Measurements from ENCODE around the gene TIMM23. TPM values are rescaled to one million over a fixed set of nuclear protein-coding genes. Genes with fewer than 3 reads are reported as not detected.
A peak's percentile ranks its signal among the peaks of the same experiment; 100 is the strongest.

Gene TIMM23
- total and polyA plus RNA-seq, 2 donors (not counting 3 experiments of a cell fraction or from before 2014, with no cell fraction given) = 78.1 to 94.6 TPM

- intact Hi-C loops (cut with micrococcal nuclease) (no loop called here), dilution Hi-C loops (cut with MboI; ENCODE audit: extremely low pct_ligation_motif_present, low sequenced_read_pairs) (no loop called here)
- Histone ChIP-seq H4K20me1 (replicated peaks; ENCODE audit: control insufficient read depth, extremely low read depth, insufficient read depth, low read length) (no peaks in the 10 kb centered on the region), H3K27me3 (ENCODE audit: control insufficient read depth in 2 of 2, insufficient read depth in 2 of 2, low read length in 2 of 2) (no peaks in the 10 kb centered on the region), H3K4me1 (ENCODE audit: control insufficient read depth, extremely low read depth, insufficient read depth, low read length) (peaks cover 52% of the 10 kb centered on the region), H3K27ac (ENCODE audit: insufficient read depth, low read depth, low read length) (peak overlapping the region; percentile 81), H3K9ac (replicated peaks; ENCODE audit: extremely low read depth, insufficient read depth, low read length) (peak overlapping the region; percentile 57), H3K4me2 (ENCODE audit: insufficient read depth, low read length) (peak overlapping the region; percentile 81), H3K9me3 (replicated peaks; ENCODE audit: control insufficient read depth, insufficient read depth, low read length) (no peaks in the 10 kb centered on the region), H3K79me2 (ENCODE audit: control insufficient read depth, insufficient read depth, low read length) (peaks cover 88% of the 10 kb centered on the region), H3K4me3 (replicated peaks in 1 of 3; ENCODE audit: insufficient read depth in 1 of 3, low read depth in 1 of 3, low read length in 3 of 3) (peak overlapping the region in 1 of 3 experiments; percentile 25), H3K36me3 (ENCODE audit: control insufficient read depth in 2 of 2, extremely low read depth in 1 of 2, insufficient read depth in 2 of 2, low read length in 2 of 2) (peaks cover 6 to 9% of the 10 kb centered on the region in 2 experiments), H2AFZ (ENCODE audit: low read depth, low read length) (no peak overlapping the region), H3K9me1 (replicated peaks; ENCODE audit: control insufficient read depth, extremely low read depth, insufficient read depth, low read length) (no peaks in the 10 kb centered on the region)
- CTCF ChIA-PET = interaction anchor here (1.7 to 3.9 kb wide), 3 partner anchors 10 to 769 kb away, joined by 5 to 18 read pairs (median 9); no protein-coding TSS in a partner anchor
- FAIRE-seq = no peak
- DNase-seq (ENCODE audit: low read depth, low spot score) = peak; percentile 13
- BruUV-seq (replicated peaks) = no TSS peak
- POLR2A ChIA-PET = interaction anchor here (1.1 kb wide), 1 partner anchor 9 kb away, joined by 3 read pairs; no protein-coding TSS in a partner anchor
- TF ChIP-seq FOS (IDR thresholded peaks at IDR 0.05; ENCODE audit: borderline replicate concordance, insufficient read depth, low read length) = no peak
- TF ChIP-seq MYC (IDR thresholded peaks at IDR 0.05; ENCODE audit: low read depth, low read length) = no peak
- TF ChIP-seq GATA2 (IDR thresholded peaks at IDR 0.05; ENCODE audit: insufficient read depth, insufficient read length, low read depth, low read length) = no peak
- no peak for TF ChIP-seq JUN (IDR thresholded peaks at IDR 0.05; ENCODE audit: borderline replicate concordance, insufficient read depth, insufficient read length, low read depth)
- TF ChIP-seq CTCF (IDR thresholded peaks at IDR 0.05; ENCODE audit: extremely low read depth in 1 of 2, insufficient read depth in 1 of 2, low read depth in 1 of 2, low read length in 2 of 2) = no peak
- no peak for TF ChIP-seq MAX (IDR thresholded peaks at IDR 0.05; ENCODE audit: insufficient read depth, insufficient read length)
- no peak for TF ChIP-seq POLR2A (IDR thresholded peaks at IDR 0.05; ENCODE audit: low read depth, low read length)
- TF ChIP-seq EZH2 (IDR thresholded peaks at IDR 0.05; ENCODE audit: borderline replicate concordance, low read depth, low read length, severe bottlenecking) = no peak
- no peak for TF ChIP-seq POLR2AphosphoS5 (IDR thresholded peaks at IDR 0.05; ENCODE audit: insufficient read depth, low read depth, low read length)
These were observed 46.9 kb downstream of the TIMM23 start for GRCh38 chr10:46019177-46019528.

All from endothelial cell of umbilical vein (primary cell).